KG1 (cell line): ENCODE measurements around the gene FAM156B.
"Not testable (repeated sequence)": the region's sequence is repeated elsewhere in the genome, so short reads cannot be mapped to it uniquely, and the experiment has no call there.

Experiments
- DNase-seq: peaks from one replicate; lab custom pipeline; 2025; lab: John Stamatoyannopoulos, UW

The FAM156B gene, protein sequence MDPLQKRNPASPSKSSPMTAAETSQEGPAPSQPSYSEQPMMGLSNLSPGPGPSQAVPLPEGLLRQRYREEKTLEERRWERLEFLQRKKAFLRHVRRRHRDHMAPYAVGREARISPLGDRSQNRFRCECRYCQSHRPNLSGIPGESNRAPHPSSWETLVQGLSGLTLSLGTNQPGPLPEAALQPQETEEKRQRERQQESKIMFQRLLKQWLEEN

GRCh38 chrX:52896855-52897709 lies at the start of gene FAM156B:
FAM156B (plus strand) TSS chrX:52897330; CDS start chrX:52907226, 9,896 bp downstream.
- not testable (repeated sequence) for DNase-seq

- no peak for DNase-seq
Measured at GRCh38 chrX:52852110-52852860, 44.8 kb upstream of the FAM156B start.

GRCh38 chrX:52856991-52857525 lies 40.1 kb upstream of the FAM156B start:
- not testable (repeated sequence) for DNase-seq

GRCh38 chrX:52865343-52865998 lies 31.7 kb upstream of the FAM156B start:
- DNase-seq = no peak

DNA sequence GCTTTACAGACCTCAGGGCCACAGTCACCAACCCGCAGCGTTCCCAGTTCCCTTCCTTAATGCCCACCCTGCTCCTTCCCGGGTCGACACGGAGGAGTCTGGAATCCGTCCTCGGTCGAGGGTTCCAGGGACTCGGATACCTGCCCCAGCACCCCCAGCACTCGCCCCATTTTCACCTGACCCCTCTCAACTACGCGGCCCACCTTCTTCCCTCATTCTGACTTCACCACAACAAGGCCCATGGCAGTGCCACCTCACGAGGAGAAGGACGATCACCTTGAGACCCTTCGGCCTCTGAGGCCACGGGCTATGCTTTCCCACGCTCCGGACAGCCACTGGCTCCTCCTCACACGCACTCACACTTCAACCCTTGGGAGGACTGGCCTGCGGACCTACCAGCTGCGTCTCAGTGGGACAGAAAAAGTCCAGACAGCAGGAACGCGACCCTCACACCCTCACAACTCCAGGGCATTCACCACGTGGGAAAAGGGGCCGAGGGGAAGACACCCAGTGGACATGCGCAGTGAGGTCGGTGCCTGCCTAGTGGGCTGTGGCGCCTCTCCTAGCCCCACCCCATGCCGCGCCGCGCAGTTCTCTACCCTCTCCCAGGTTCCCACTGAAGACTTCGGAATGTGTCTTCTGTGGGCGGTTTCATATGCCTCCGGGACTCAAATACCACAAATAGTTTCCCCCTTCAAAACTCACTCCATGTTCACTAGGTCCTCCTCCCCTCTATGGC lies 29.4 kb upstream of the FAM156B start, which contains the start of gene XAGE3:
Gene XAGE3 (minus strand): TSS at position 474 of the 739 bp plus-strand sequence. CDS start 950 bp downstream, outside the sequence.
- DNase-seq = no peak

- no peak for DNase-seq
Measured at GRCh38 chrX:52870046-52870445, 27.1 kb upstream of the FAM156B start.

DNA sequence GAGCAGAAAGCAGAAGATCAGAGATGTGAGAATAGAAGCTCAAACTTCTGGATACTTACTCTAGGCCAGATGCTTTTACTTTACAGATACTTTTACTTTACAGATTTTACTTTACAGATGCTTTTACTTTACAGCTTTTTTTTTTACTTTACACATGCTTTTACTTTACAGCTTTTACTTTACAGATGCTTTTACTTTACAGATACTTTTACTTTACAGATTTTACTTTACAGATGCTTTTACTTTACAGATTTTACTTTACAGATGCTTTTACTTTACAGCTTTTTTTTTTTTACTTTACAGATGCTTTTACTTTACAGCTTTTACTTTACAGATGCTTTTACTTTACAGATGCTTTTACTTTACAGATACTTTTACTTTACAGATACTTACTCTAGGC lies 23.3 kb upstream of the FAM156B start:
- not testable (repeated sequence) for DNase-seq

- DNase-seq = no peak
Measured at GRCh38 chrX:52874661-52875060, 22.5 kb upstream of the FAM156B start.

- not testable (repeated sequence) for DNase-seq
Measured at GRCh38 chrX:52875436-52875835, 21.7 kb upstream of the FAM156B start.

DNA sequence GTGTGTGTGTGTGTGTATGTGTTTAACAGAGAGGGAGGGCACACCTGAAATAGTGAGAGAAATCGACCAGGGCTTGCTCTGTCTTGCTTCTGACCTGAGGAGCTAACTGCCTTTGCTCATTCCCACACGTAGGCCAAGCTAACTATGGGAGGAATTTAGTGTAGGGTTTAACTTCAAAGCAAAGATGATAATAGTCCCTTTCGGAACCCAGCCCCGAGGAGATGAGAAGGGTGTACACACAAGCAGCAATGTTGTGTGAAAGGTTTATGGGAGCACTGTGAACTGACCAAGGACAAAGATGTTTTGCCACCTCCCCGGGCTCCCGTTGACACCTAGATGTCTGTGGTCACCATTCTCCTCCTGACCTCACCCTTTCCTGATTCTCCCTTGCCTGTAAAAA lies 20.7 kb upstream of the FAM156B start:
- DNase-seq = not testable (repeated sequence)

- DNase-seq = not testable (repeated sequence)
Measured at GRCh38 chrX:52887459-52887858, 9.7 kb upstream of the FAM156B start.

- not testable (repeated sequence) for DNase-seq
Measured at GRCh38 chrX:52888090-52888489, 9.0 kb upstream of the FAM156B start.

GRCh38 chrX:52896438-52896837 lies 692 bp upstream of the FAM156B start:
- not testable (repeated sequence) for DNase-seq

- DNase-seq = not testable (repeated sequence)
Measured at GRCh38 chrX:52905531-52905930, 8.4 kb downstream of the FAM156B start.

GRCh38 chrX:52906072-52906471 lies 8.9 kb downstream of the FAM156B start:
- not testable (repeated sequence) for DNase-seq

- not testable (repeated sequence) for DNase-seq
Measured at GRCh38 chrX:52907137-52907536, 10.0 kb downstream of the FAM156B start.

DNA sequence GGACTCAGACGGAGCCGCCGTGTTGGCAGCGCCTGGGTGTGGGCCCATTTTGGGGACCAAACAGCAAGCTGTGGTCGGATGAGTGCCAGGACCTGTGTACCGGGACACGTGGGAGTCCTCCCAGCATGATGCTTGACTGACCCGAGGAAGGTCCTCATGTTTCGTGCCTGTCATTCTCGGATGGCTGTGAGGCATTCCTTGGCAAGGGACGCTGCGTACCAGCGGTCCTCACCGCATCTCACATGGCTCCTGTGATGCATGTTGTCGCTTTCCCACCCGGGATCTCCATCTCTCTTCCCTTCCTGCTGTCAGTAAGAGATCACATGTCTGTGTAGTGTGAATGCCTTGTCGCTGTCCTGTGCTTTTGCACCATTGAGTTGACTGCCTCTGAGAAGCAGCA lies 10.8 kb downstream of the FAM156B start:
- DNase-seq = not testable (repeated sequence)

- not testable (repeated sequence) for DNase-seq
Measured at GRCh38 chrX:52909313-52909969, 12.3 kb downstream of the FAM156B start.

GRCh38 chrX:52913681-52914080 lies 16.6 kb downstream of the FAM156B start:
- not testable (repeated sequence) for DNase-seq

DNA sequence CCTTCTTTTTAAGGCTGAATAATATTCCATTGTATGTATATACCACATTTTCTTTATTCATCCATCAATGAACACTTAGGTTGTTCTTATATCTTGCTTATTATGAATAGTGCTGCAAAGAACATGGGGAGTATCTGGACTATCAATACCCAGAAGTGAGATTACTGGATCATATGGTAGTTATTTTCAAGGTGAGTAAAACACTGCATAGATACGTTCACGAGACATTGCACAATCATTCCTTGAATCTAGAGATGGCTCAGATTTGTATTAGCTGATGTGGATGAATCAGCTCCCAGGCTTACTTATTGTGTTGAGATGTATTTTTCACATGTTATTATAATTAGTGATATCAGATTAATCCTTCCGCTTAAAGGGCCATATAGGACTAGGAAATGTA lies 17.6 kb downstream of the FAM156B start:
- DNase-seq = not testable (repeated sequence)
